ENCODE measurements around the gene WDR82.

GRCh38 chr3:52317208-52318000 is 39.0 kb upstream of the WDR82 start:
- TF ChIP-seq CTCF (conservative IDR thresholded peaks at IDR 0.05; ENCODE audit: low read length) (no peak), EZH2phosphoT487 (IDR thresholded peaks at IDR 0.05; ENCODE audit: borderline replicate concordance) (no peak)
